Measurements from ENCODE around the gene BCAT1. TPM values are rescaled to one million over a fixed set of nuclear protein-coding genes. Genes with fewer than 3 reads are reported as not detected.

Gene BCAT1
- total and polyA plus RNA-seq, 2 of the 8 experiments (the other 6 are each of a cell fraction or from before 2014, with no cell fraction given) = 19.7 to 263 TPM

DNA sequence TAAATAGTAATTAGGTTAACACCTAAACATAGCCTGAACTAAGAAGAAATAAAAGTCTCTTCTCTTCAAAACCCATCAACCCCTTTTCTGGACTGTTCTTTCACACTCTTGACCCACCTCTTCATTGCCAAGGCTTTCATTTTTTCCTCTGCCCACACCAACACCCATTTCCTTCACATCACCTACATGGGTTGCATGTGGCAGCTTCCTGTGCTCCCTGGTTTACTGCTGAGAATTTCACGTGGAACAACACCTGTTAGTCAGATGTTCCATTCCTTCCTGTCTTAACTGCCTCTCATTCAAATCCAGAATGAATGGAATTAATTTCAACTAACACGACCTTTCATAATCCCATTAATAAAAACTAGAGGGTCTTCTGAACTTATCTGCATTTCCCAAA, 157.3 kb downstream of the BCAT1 start:
- Histone ChIP-seq H2BK15ac (ENCODE audit: low read length) (no peak overlapping the region), H3K4ac (replicated peaks; ENCODE audit: insufficient read length, low read depth, low read length) (no peak overlapping the region), H4K20me1 (replicated peaks in 1 of 2; ENCODE audit: control insufficient read depth in 1 of 2, insufficient read depth in 2 of 2, low read length in 2 of 2) (no peaks in the 10 kb centered on the region), H3K79me1 (ENCODE audit: low read depth, low read length) (no peaks in the 10 kb centered on the region), H3K9ac (replicated peaks in 1 of 4; ENCODE audit: extremely low read depth in 1 of 4, low read depth in 3 of 4, low read length in 3 of 4) (no peak overlapping the region), H4K91ac (replicated peaks; ENCODE audit: insufficient read length, low read length) (no peak overlapping the region), H3K4me2 (ENCODE audit: insufficient read depth in 1 of 2, low read depth in 2 of 2, low read length in 2 of 2) (no peak overlapping the region), H3K27me3 (replicated peaks in 1 of 4; ENCODE audit: control insufficient read depth in 3 of 4, extremely low read depth in 1 of 4, insufficient read depth in 3 of 4, low read length in 3 of 4) (no peaks in the 10 kb centered on the region), H2BK20ac (ENCODE audit: low read length) (no peak overlapping the region), H3K56ac (replicated peaks; ENCODE audit: insufficient read length, low read depth, low read length) (no peak overlapping the region), H3K79me2 (ENCODE audit: control insufficient read depth in 1 of 2, insufficient read depth in 2 of 2, low read length in 2 of 2) (no peaks in the 10 kb centered on the region), H3K14ac (ENCODE audit: insufficient read length) (no peak overlapping the region), H4K5ac (ENCODE audit: insufficient read length, low read depth, low read length) (no peak overlapping the region), H3K23me2 (ENCODE audit: low read depth, low read length) (no peaks in the 10 kb centered on the region), H2BK120ac (replicated peaks; ENCODE audit: low read depth, low read length) (no peak overlapping the region), H3K27ac (ENCODE audit: low read depth, low read length) (no peak overlapping the region), H3K36me3 (ENCODE audit: control insufficient read depth in 2 of 4, insufficient read depth in 4 of 4, low read length in 3 of 4) (no peaks in the 10 kb centered on the region), H3K18ac (ENCODE audit: extremely low read depth, low read length) (no peak overlapping the region), H3K23ac (ENCODE audit: insufficient read length) (no peak overlapping the region), H3K4me3 (ENCODE audit: extremely low read depth in 1 of 4, insufficient read depth in 2 of 4, low read depth in 3 of 4, low read length in 4 of 4) (no peak overlapping the region), H4K8ac (ENCODE audit: extremely low read depth, insufficient read depth, low read length) (no peak overlapping the region), H3K9me3 (ENCODE audit: insufficient read depth in 2 of 2, low read depth in 1 of 2, low read length in 1 of 2) (no peaks in the 10 kb centered on the region), H2BK12ac (ENCODE audit: low read depth, low read length) (no peak overlapping the region), H2AK5ac (ENCODE audit: low read depth, low read length) (no peak overlapping the region), H3K4me1 (replicated peaks in 1 of 4; ENCODE audit: control insufficient read depth in 3 of 4, insufficient read depth in 4 of 4, low read length in 3 of 4) (no peaks in the 10 kb centered on the region), H2BK5ac (ENCODE audit: low read depth, low read length) (no peak overlapping the region), H2AFZ (ENCODE audit: low read length) (no peak overlapping the region)
- FAIRE-seq (no peak), DNase-seq (ENCODE audit: low read depth in 1 of 2, low spot score in 2 of 2) (no peak)
- CTCF ChIA-PET (ENCODE audit: partially characterized antibody) = interaction anchor here (0.7 to 1.3 kb wide), 2 partner anchors 79 to 345 kb away, joined by 3 to 5 read pairs; no protein-coding TSS in a partner anchor
- 88% methylated on average over 2 of the region's 2 CpGs; no CpG with 5 or more reads in 1 of the 2 experiments for WGBS, 2 experiments (ENCODE audit: extremely low coverage in 1 of 2, insufficient coverage in 1 of 2, insufficient read length in 1 of 2, insufficient replicate concordance in 2 of 2, low coverage in 1 of 2, low lambda C conversion rate in 2 of 2, missing lambda C conversion rate in 1 of 2)
- POLR2A ChIA-PET (ENCODE audit: partially characterized antibody) = no interaction called here
- no peak for TF ChIP-seq PHF8 (conservative IDR thresholded peaks at IDR 0.05; ENCODE audit: low read depth, low read length)
- TF ChIP-seq, protein P1, sequence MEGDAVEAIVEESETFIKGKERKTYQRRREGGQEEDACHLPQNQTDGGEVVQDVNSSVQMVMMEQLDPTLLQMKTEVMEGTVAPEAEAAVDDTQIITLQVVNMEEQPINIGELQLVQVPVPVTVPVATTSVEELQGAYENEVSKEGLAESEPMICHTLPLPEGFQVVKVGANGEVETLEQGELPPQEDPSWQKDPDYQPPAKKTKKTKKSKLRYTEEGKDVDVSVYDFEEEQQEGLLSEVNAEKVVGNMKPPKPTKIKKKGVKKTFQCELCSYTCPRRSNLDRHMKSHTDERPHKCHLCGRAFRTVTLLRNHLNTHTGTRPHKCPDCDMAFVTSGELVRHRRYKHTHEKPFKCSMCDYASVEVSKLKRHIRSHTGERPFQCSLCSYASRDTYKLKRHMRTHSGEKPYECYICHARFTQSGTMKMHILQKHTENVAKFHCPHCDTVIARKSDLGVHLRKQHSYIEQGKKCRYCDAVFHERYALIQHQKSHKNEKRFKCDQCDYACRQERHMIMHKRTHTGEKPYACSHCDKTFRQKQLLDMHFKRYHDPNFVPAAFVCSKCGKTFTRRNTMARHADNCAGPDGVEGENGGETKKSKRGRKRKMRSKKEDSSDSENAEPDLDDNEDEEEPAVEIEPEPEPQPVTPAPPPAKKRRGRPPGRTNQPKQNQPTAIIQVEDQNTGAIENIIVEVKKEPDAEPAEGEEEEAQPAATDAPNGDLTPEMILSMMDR (IDR thresholded peaks at IDR 0.05; ENCODE audit: control extremely low read depth in 1 of 3, insufficient read depth in 1 of 3, low read depth in 1 of 3, low read length in 3 of 3) = no peak
- no peak for TF ChIP-seq POLR2AphosphoS5 (IDR thresholded peaks at IDR 0.05; ENCODE audit: low read depth, low read length)
- TF ChIP-seq JUN (IDR thresholded peaks at IDR 0.05; ENCODE audit: low read depth, low read length) = no peak
- TF ChIP-seq CTBP2 (IDR thresholded peaks at IDR 0.05; ENCODE audit: borderline replicate concordance, insufficient read depth, insufficient read length, low read length) = no peak
- no peak for TF ChIP-seq RFX5 (IDR thresholded peaks at IDR 0.05; ENCODE audit: borderline replicate concordance, low read depth, low read length)
- TF ChIP-seq, protein P2, sequence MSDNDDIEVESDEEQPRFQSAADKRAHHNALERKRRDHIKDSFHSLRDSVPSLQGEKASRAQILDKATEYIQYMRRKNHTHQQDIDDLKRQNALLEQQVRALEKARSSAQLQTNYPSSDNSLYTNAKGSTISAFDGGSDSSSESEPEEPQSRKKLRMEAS (IDR thresholded peaks at IDR 0.05) = no peak
- TF ChIP-seq FOSL1 (IDR thresholded peaks at IDR 0.05; ENCODE audit: insufficient read depth, low read depth, low read length) = no peak
- no peak for TF ChIP-seq YY1 (IDR thresholded peaks at IDR 0.05; ENCODE audit: low read depth, low read length)
- TF ChIP-seq TAF7 (optimal IDR thresholded peaks at IDR 0.05; ENCODE audit: borderline replicate concordance, low read depth, low read length) = no peak
- no peak for TF ChIP-seq POLR2A (IDR thresholded peaks at IDR 0.05; ENCODE audit: control extremely low read depth in 1 of 2, low read depth in 2 of 2, low read length in 2 of 2)
- TF ChIP-seq NANOG (IDR thresholded peaks at IDR 0.05; ENCODE audit: insufficient read depth, low read depth, low read length, poor library complexity, severe bottlenecking) = no peak

Data from H1 (cell line).